ENCODE results near the gene MSH6.
A peak's percentile ranks its signal among the peaks of the same experiment; 100 is the strongest.

The MSH6 gene

DNA sequence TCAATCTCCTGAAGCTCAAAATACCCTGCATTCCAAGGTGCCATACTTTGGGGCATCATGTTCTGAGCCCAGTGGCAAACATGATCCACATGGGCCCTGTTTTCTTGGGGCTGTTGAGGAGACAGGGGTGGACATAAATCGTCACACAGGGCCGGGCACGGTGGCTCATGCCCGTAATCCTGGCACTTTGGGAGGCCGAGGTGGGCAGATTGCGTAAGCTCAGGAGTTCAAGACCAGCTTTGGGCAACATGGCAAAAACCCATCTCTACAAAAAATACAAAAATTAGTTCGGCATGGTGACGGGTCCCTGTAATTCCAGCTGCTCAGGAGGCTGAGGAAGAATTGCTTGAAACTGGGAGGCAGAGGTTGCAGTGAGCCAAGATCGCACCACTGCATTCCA, 13.6 kb upstream of the MSH6 start:
- TF ChIP-seq POLR2AphosphoS5 (IDR thresholded peaks at IDR 0.05; ENCODE audit: low read depth) (no peak), GABPA (IDR thresholded peaks at IDR 0.05; ENCODE audit: low read depth) (no peak), REST (IDR thresholded peaks at IDR 0.05; ENCODE audit: insufficient replicate concordance, low read depth) (no peak), SPI1 (IDR thresholded peaks at IDR 0.05; ENCODE audit: borderline replicate concordance, low read depth) (no peak)
- TF ChIP-seq, protein P1, sequence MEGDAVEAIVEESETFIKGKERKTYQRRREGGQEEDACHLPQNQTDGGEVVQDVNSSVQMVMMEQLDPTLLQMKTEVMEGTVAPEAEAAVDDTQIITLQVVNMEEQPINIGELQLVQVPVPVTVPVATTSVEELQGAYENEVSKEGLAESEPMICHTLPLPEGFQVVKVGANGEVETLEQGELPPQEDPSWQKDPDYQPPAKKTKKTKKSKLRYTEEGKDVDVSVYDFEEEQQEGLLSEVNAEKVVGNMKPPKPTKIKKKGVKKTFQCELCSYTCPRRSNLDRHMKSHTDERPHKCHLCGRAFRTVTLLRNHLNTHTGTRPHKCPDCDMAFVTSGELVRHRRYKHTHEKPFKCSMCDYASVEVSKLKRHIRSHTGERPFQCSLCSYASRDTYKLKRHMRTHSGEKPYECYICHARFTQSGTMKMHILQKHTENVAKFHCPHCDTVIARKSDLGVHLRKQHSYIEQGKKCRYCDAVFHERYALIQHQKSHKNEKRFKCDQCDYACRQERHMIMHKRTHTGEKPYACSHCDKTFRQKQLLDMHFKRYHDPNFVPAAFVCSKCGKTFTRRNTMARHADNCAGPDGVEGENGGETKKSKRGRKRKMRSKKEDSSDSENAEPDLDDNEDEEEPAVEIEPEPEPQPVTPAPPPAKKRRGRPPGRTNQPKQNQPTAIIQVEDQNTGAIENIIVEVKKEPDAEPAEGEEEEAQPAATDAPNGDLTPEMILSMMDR (IDR thresholded peaks at IDR 0.05; ENCODE audit: insufficient read depth, low read length): no peak
- no peaks in the 10 kb centered on the region for H3K27me3 ChIP-seq (ENCODE audit: insufficient read depth, poor library complexity, severe bottlenecking)
- no peak overlapping the region for H3K4me3 ChIP-seq (replicated peaks; ENCODE audit: insufficient read depth, low read length)
- no peak for DNase-seq (ENCODE audit: low read depth in 1 of 2, low spot score in 1 of 2)
- no peak overlapping the region for H3K27ac ChIP-seq (replicated peaks)

GRCh38 chr2:47771211-47771610, 11.7 kb upstream of the MSH6 start:
- no peak overlapping the region for H3K27ac ChIP-seq (replicated peaks)
- peak in 1 of 2 experiments; percentile 14 for DNase-seq (ENCODE audit: low read depth in 1 of 2, low spot score in 1 of 2)
- TF ChIP-seq, protein P1 (IDR thresholded peaks at IDR 0.05; ENCODE audit: insufficient read depth, low read length): no peak
- TF ChIP-seq POLR2AphosphoS5 (IDR thresholded peaks at IDR 0.05; ENCODE audit: low read depth) (no peak), SPI1 (IDR thresholded peaks at IDR 0.05; ENCODE audit: borderline replicate concordance, low read depth) (no peak), GABPA (IDR thresholded peaks at IDR 0.05; ENCODE audit: low read depth) (no peak), REST (IDR thresholded peaks at IDR 0.05; ENCODE audit: insufficient replicate concordance, low read depth) (no peak)

GRCh38 chr2:47772343-47772742, 10.6 kb upstream of the MSH6 start:
- TF ChIP-seq GABPA (IDR thresholded peaks at IDR 0.05; ENCODE audit: low read depth) (no peak), SPI1 (IDR thresholded peaks at IDR 0.05; ENCODE audit: borderline replicate concordance, low read depth) (no peak), POLR2AphosphoS5 (IDR thresholded peaks at IDR 0.05; ENCODE audit: low read depth) (no peak)
- TF ChIP-seq, protein P1 (IDR thresholded peaks at IDR 0.05; ENCODE audit: insufficient read depth, low read length): no peak
- no peak overlapping the region for H3K27ac ChIP-seq (replicated peaks)
- no peak overlapping the region for H3K4me3 ChIP-seq (replicated peaks; ENCODE audit: insufficient read depth, low read length)
- DNase-seq (ENCODE audit: low read depth in 1 of 2, low spot score in 1 of 2): no peak
- no peaks in the 10 kb centered on the region for H3K27me3 ChIP-seq (ENCODE audit: insufficient read depth, poor library complexity, severe bottlenecking)

More at GRCh38 chr2:47771211-47771610, 11.7 kb upstream of the MSH6 start:
- no peak overlapping the region for H3K4me3 ChIP-seq (replicated peaks; ENCODE audit: insufficient read depth, low read length)
- no peaks in the 10 kb centered on the region for H3K27me3 ChIP-seq (ENCODE audit: insufficient read depth, poor library complexity, severe bottlenecking)

GRCh38 chr2:47774567-47774966, 8.4 kb upstream of the MSH6 start:
- H3K27me3 ChIP-seq (ENCODE audit: insufficient read depth, poor library complexity, severe bottlenecking): no peaks in the 10 kb centered on the region
- no peak for TF ChIP-seq SPI1 (IDR thresholded peaks at IDR 0.05; ENCODE audit: borderline replicate concordance, low read depth)
- no peak for TF ChIP-seq GABPA (IDR thresholded peaks at IDR 0.05; ENCODE audit: low read depth)
- no peak for TF ChIP-seq POLR2AphosphoS5 (IDR thresholded peaks at IDR 0.05; ENCODE audit: low read depth)
- TF ChIP-seq, protein P1 (IDR thresholded peaks at IDR 0.05; ENCODE audit: insufficient read depth, low read length): no peak
- TF ChIP-seq REST (IDR thresholded peaks at IDR 0.05; ENCODE audit: insufficient replicate concordance, low read depth): no peak
- no peak overlapping the region for H3K4me3 ChIP-seq (replicated peaks; ENCODE audit: insufficient read depth, low read length)
- H3K27ac ChIP-seq (replicated peaks): no peak overlapping the region
- no peak for DNase-seq (ENCODE audit: low read depth in 1 of 2, low spot score in 1 of 2)

Data from HL-60 (cell line).